Stimulated activated CD4-positive, alpha-beta T cell treated with anti-CD3 and anti-CD28 coated beads, Interleukin-4, amount 100 ng/mL, for 4 hours (primary cell): ENCODE results near the gene TOMM20.

Experiments
- DNase-seq, 2 experiments: peaks; one replicate each; pipeline ENCODE4 v3.0.0-alpha.2; 2020

The TOMM20 gene

DNA sequence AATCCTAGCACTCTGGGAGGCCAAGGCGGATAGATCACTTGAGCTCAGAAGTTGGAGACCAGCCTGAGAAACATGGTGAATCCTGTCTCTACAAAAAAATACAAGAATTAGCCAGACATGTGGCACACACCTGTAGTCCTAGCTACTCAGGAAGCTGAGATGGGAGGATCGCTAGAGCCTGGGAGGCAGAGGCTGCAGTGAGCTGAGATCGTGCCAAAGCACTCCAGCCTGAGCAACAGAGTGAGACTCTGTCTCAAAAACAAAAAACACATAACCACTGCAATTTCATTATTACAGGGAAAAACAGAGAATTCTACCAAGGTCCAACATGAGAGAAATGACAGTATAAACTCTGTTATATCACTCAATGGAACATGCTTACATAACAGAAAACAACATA, 4.4 kb upstream of the TOMM20 start:
- DNase-seq: no peak

DNA sequence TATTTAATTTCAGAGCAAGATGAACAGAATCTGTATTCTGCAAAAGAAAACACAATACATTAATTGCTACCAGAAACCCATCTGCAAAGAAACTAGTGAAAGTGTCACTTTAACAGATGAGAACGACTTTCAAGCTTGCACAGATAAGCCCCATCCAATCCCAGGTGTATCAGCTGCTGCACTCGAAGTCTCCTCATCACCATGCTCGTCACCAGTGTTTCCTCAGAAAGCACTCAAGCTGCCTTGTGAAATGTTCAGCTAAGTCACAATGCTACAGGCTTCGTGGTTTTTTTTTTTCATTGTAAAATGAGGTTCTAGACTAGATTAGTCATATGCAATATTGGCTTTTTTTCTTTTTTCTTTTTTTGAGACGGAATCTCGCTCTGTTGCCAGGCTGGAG, 3.3 kb upstream of the TOMM20 start:
- DNase-seq: no peak

DNA sequence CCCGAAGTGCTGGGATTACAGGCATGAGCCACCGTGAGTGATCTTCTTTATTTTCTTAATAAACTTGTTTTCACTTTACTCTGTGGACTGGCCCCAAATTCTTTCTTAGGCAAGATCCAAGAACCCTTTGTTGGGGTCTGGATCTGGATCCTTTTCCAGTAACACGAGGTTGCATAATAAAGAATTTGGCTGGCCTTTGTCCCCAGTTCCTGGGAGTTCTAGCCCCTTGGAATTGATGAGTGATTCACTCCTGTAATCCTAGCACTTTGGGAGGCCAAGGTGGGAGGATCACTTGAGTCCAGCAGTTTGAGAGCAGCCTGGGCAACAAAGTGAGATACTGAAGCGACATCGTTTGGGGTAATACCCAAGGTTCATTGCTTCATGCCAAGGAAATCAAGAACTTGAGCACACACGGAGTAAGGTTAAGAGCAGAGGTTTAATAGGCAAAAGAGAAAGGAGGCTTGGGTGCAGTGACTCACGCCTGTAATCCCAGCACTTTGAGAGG, 2.2 kb upstream of the TOMM20 start:
- DNase-seq: no peak

- DNase-seq: no peak
These were observed 1.3 kb upstream of the TOMM20 start for GRCh38 chr1:235129774-235130570.

GRCh38 chr1:235127732-235128455, 743 bp downstream of the TOMM20 start:
- DNase-seq: no peak

DNA sequence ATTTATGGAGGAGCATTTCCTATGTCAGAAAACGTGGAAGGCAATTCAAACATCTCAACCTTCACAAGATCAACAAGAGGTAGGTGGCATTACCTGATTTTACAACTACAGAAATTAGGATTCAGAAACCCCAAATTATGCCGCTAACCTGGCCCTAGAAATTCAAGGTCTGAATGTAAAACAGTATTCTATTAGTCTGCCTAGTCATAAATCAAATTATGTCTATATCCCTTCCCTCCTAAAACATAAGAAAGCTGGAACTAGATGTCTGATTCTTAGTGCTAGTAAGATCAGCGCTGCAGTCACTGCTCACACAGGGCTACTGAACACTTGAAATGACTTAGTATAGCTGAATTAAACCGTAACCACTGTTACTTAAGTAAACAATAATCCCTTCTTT, 1.4 kb downstream of the TOMM20 start:
- no peak for DNase-seq

DNA sequence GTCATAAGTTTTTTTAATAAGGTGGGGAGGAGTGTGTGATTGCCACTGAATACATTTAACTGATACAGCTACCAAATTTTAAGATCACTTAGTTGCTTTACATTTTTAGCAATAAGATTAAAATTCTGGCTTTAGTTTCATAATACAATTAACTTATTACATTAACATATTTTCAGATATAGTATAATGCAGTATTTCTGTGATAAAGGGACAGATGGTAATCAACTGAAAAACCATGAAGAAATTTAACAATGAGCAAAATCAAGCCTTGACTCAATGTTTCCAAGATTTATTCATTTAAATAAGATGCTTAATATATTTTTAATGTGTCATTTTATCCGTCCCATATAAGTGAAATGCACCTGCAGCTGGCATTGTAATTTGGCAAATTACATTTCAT, 4.0 kb downstream of the TOMM20 start:
- no peak for DNase-seq

- DNase-seq: no peak
These were observed 4.5 kb downstream of the TOMM20 start for GRCh38 chr1:235124111-235124510.

DNA sequence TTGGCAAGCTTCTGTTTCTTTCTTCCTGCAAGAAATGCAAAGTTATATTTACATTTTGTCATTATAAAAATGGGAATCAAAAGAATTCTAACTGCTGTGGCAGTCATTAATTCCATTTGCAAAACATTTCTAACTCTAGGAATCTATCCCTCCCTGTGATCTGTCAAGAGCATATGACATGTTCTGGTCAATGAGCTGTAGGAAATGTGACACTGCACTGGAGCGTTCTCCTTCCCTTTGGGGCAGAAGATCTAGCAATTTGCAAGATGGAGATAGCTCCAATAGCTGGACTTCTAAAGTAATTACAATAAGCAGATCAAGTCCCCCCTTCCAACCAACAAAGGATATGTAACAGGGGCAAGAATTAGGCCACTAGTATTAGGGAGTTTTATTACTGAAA, 6.3 kb downstream of the TOMM20 start:
- no peak for DNase-seq

DNA sequence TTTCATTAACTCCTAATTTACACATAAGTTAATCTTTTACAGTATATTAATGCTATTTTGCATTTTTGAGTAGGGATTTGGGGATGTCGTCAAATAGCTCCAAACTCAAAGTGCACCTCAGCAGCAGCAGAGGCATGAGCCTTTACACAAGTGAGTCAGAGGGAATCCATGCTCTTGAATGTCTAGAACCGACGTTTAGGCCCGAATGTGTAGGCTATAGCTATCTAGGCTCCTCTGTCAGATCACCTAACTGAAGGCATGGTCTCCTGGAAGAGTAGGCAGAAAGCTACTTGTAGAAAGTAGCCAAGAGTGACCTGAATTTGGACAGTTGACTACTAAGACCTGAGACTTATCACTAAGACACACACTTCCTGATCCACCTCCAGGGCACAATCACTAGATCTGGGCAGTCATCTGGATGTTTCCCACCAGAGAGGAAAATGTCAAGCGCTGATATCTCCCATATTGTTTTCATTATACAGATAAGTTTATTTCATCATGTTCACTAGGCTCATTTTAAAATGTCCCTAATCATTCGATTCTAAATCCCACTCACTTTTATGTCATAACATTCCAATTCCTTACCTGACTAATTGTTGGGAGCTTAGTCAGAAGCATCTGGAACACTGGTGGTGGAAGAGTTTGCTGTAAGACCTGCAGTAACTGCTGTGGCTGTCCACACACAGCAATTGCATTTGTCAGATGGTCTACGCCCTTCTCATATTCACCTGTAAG, 15.3 kb downstream of the TOMM20 start:
- DNase-seq: no peak

DNA sequence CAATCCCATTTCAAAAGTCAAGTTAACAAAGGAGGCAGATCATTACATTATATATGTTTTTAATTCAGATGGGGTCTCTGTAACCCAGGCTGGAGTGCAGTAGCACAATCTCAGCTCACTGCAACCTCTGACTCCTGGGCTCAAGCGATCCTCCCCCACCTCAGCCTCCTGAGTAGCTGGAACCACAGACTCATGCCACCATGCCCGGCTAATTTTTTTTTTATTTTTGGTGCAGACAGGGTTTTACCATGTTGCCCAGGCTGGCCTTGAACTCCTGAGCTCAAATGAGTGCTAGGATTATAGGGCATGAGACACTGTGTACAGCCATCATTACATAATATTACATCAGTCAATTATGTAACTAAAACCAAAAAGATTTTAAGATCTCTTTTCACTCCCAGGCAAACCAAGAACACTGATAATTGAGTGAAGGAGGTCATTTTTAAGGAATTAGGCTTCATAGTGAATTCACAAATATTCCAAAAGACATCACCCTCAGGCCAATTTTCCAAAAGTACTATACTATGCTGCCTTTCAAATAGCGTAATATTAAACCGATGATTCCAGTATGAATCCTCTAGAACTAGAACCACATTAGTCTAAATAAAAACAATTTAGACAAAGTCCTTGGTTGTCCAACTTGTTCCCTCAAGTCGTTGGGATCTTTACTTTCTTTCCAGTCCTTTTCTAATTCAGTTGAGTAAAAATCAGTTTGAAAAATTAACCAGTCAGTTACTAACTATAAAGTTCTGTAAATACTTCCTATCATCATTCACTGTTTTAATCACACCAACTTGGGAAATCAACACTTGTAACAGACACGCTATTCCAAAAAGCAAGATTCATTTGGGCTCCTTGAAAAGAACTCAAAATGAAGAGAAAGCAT, 16.1 kb downstream of the TOMM20 start:
- no peak for DNase-seq

DNA sequence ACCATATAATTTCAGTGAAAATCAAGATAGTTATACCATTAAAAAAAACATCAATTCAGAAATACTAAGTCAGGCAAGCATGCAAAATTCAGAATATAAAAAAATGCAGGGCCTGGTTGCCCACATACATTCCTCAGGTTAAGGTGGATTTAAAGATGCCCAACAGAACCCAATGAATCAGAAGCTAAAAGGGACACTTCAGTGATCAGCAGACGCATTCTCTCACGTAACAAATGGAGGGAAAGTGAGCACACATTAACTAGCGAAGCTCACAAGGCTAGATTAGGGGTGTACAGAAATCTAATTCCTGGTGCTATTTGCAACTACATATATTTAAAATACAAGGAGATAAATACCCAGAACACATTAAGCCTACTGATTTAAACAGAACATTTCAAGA, 17.5 kb downstream of the TOMM20 start:
- no peak for DNase-seq

GRCh38 chr1:235108876-235109275, 19.8 kb downstream of the TOMM20 start:
- no peak for DNase-seq

- no peak for DNase-seq
These were observed 20.4 kb downstream of the TOMM20 start for GRCh38 chr1:235108185-235108593.

- no peak for DNase-seq
These were observed 21.1 kb downstream of the TOMM20 start for GRCh38 chr1:235107368-235108184.

GRCh38 chr1:235106457-235106856, 22.2 kb downstream of the TOMM20 start:
- no peak for DNase-seq

DNA sequence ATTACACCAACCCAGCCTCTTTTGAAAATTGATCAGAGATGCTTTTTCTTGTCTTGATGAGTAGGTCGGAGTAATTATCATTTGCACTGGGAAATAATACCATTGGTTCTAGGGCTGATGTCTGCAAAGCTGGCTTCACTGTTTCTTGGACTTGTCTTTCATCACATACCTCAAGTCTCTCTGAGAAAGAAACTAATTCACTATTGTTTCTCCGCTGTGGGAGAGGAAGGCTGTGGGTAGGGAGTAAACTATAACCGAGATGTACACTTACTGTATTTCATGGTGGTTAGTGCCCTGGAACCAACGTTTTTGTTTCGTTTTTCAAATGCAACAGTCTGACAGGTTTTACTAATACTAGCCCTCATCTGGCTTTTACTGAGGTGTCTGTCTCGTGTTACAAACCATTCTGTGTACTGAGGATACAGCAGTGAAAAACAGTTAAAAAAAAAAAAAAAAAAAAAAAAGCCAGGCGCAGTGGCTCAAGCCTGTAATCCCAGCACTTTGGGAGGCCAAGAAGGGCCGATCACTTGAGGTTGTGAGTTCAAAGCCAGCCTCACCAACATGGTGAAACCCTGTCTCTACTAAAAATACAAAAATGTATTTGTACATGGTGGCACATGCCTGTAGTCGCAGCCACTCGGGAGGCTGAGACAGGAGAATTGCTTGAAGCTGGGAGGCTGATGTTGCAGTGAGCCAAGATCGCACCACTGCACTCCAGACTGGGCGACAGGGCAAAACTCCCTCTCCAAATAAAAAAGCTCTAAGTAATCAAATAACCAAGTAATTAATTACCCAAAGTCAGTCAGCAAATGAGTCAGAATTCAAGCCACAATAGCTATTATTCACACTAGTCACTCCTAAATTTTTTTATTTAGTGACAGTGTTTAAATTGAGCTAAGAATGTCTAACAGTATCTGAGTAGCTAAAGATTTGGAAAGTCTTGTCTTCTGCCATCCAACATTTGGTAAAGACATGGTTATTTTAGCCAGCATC, 23.3 kb downstream of the TOMM20 start:
- no peak for DNase-seq

GRCh38 chr1:235102993-235103411, 25.6 kb downstream of the TOMM20 start:
- no peak for DNase-seq

GRCh38 chr1:235102259-235102582, 26.4 kb downstream of the TOMM20 start:
- DNase-seq: no peak

DNA sequence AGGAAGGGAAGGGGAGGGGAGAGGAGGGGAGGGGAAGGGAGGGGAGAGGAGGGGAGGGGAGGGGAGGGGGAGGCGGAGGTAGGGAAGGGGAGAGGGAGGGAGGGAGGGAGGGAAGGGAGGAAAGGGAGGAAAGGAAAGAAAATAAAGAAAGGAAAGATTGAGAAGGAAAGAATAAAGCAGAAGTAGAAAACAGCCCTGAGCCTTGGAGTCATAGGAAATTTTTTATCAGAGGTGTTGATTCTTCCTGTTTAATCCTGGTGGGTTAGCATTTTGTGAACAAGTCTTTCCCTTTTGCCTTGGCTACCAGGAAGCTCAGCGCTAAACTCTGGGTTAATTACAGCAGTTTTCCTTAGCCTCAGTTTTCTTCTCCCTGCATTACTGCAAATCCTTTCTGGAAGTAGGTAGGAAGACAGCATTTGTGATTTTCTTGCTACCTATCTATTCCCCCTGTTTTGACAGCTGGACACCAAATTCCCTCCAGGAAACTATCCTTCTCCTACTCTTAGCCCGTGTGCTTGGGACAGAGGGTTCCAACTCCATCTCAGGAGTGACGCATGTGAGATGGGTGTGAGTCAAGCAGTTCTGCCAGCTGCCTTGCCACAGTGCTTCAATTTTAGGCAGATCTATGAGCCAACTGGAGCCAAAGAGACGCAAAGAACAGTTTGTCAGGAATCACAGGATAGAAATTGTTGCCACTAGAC, 26.9 kb downstream of the TOMM20 start:
- no peak for DNase-seq
